Limb (tissue), 2 donors: ENCODE measurements around the gene ZFP36.

ENCODE experiments used
- DNase-seq, 2 donors: peaks; one replicate each; pipeline ENCODE4 v3.0.0-alpha.2; 2016; ENCODE audit errors: extremely low spot score in 2 of 2

Gene ZFP36

DNA sequence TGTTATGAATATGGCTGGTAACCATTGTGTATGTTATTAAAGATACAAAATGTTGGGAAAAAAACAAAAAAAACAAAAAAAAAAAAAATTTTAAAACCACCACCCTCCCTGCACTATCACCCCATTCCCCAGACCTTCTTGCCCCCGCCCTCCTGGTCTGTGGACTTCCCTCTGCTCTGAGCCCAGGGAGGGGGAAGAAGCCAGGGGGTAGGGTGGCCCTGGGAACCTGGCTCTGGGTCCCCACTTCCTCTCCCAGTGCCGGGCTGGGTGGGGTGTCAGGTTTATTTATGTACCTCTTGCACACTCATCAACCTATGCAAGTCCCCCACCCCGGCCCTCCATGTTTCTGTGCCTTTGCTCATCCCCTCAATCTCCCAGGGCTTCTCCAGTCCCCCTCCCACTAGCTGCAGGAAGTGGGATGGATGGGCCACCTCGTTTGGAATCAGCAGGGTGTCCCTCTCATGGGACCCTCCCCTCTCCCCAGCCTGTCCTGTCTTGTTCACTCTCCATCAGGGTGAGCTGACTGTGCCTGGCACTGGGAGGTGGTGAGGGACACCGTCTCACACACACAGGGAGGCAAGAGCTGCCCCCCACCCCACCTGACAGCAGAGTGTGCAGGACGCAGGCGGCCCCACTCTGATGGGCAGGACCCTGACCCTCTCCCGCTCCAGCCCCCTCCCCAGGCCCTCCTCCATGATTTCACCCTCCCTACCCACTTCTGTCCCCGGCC is 21.6 kb upstream of the ZFP36 start:
- no peak for DNase-seq

DNA sequence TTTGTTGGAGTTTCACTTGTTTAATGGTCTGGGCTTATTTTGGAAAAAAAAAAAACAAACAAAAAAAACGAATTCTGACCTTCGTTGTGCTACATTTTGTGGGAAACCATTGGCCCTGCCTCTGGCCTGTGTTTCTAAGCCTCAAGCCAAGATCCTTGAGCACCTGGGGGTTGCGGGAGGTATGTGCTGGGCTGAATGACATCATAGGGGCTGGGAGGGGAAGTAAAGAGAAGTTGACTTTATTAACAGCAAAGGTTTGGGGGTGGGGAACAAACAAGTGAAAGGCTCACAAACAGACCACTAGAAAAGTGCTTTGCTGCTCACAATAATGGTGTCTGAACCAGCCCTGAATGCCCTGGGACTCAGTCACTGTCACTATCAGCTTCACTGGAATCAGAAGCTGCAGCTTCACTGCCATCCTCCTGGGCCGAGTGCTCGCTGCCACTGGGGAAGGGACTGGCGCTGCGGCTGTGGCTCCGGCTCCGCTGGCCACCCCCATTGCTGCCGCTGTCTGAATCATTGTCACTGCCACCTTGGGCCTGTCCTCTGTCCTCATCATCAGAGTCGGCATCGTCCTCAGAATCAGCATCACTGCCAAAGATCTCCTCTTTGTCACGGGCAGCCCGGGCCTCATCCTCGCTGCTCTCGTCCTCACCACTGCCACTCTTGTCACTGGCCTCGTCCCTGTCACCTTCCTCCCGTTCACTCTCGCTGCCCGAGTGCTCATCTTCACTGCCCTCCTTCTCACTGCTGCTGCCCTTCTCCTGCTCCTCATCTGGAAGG is 20.8 kb upstream of the ZFP36 start:
- DNase-seq = no peak

DNA sequence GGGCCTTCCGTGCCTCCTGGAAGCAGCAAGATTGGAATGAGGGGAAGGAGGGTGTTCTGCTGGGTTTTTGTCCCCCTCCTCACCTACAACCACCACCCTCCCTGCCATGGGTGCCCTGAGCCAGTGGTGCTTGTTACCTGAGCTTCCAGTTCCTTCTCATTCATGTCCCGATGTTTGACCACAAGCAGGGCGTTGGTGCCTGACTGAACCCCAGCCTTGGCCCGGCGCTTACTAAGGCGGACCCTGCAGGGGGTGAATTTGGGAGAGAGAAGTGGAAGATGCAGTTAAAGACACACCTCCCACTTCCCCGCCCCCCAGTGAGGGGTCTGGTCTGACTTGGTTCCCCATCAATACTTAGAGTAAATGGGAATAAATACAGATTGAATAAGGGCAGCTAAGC is 20.1 kb upstream of the ZFP36 start:
- DNase-seq = no peak

DNA sequence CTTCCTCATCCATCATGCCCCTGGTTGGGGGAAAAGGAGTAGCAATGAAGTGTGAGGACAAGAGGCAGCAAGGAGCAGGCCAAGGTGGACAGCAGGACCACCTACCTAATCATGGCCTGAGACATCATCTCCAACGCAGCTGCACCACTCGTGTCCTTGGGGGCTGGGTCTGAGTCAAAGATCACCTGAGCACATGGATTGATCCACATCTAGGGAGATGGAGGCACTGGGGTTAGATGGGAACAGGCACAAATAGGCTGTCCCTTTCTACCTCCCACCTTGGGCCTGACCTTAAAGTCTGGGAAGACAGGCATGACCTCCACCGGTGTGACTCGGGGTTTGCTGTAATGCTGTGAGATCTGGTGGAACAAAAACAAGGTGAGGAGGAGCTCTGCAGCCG is 18.0 kb upstream of the ZFP36 start:
- no peak for DNase-seq

DNA sequence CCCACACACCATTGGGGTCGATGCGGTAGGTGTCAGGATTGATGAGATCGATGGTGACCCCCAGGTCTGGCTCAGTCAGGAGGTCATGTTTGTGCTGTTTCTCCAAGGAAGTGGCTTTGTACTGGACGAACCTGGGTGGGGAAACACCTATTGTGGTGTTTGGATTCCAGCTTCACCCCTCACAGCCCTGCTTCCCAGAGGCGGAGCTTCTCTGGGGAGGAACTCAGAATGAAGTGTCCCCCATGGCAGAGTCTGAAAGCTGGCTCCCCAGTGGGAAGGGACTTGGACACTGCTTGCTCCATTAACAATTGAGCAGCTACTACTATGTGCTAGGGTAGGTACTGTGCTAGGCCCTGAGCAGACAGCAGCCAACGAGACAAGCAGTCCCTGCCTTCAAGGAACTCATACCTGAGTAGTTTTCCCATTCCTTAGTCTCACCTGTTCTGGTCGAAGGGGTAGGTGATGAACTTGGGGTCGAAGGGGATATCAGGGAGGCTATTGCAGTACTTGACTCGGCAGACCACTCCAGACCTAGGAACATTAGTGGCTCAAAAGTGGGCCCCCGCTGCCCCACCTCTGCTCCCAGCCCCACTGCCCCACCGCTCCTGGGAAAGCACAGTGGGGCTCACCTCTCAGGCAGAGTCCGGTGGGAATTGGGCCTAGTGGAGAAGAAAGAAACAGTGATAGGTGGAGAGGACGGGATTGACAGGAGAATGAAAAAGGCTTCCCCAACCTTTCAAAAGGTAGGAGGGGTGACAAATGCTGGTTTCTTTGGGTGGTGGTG is 16.8 kb upstream of the ZFP36 start:
- DNase-seq = no peak

DNA sequence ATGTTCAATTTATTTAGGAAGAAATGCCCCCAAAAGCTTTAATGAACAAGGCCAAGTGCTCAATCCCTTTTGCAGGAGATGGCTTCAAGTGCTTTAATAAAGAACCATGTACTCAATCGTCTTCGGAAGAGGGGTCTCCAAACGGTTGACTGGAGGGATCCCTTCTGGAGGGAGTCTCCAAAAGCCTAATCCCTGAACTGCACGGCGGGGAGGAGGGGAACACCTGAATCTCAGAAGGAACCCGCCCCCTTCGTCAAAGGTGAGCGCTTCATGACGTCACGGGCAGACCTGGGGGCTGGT is 16.2 kb upstream of the ZFP36 start:
- DNase-seq = no peak

DNA sequence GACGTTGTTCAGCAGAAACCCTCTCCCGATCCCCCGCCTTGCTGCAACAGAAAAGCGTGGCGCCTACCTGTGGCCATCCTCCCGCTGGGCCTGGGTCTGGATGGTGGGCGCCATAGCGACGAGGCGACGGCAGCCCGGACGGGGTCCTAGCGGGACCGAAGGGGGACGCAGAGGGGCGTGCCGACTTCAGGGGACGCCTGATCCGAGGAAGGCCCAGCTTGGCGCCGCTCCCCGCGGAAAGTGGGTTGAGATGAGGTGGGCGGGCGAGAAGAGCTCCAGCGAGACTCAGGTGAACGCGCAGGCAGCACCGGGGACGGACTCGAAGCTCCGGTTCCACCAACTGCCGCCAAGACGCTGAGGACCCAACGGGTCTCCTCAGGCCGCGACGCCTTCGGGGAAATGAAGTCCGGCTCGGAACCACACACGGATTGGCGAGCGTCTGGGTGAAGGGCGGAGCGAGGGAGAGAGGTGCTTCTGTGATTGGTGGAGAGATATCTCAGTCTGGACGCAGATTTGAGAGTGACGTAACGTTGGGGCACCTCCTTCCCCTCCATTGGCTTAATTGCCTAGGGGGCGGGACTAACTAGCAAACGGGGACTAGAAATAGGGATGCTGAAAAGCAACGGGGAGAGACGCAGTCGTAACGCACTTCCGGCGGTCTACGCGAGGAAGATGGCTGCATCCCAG is 15.8 kb upstream of the ZFP36 start, which contains the start of the genes MED29 and PAF1:
TSS of gene MED29 (plus strand) at position 628 of the 687 bp plus-strand sequence. CDS start at position 673, 45 bp downstream.
TSS of gene PAF1 (minus strand) at position 356 of the 687 bp plus-strand sequence. CDS start at position 114, 242 bp downstream.
- peak; percentile 97 to 100 for DNase-seq

DNA sequence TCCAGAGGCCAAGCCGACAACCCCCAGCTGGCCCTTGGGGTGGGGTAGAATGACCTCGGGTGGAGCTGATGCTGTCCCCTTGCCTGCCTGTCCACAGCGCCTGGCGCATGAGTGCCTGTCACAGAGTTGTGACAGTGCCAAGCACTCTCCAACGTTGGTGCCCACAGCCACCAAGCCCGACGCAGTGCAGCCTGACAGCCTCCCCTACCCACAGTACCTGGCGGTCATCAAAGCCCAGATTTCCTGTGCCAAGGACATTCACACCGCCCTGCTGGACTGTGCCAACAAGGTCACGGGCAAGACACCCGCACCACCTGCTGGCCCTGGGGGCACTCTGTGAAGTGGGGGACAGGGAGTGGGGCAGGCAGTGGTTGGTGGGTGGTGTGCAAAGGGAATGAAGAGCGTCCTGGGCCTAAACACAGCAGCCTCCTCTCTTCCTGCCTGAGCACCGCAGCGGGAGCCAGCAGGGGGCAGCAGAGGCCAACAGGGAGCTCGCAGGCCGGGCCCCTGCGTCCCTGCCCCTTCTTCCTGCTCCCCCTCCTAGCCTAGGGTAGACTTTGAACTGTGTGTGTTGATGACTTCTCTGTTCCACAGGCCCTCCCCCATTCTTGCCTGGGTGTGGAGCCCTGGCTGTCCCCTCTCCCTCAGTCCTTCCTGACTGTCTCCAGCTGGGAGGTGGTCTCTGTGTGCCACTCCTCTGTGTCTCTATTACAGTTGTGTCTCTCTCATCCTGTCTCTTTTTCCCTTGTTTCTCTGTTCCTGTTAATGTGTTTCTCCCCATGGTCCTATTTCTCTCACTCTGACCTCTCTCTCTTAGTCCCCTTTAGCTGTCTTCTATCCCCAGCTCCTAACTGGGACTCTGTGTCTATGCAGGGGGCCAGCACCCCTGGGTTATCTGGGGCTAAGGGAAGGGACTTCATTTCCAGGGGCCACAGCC is 9.0 kb upstream of the ZFP36 start:
- peak; percentile 81 to 89 for DNase-seq

DNA sequence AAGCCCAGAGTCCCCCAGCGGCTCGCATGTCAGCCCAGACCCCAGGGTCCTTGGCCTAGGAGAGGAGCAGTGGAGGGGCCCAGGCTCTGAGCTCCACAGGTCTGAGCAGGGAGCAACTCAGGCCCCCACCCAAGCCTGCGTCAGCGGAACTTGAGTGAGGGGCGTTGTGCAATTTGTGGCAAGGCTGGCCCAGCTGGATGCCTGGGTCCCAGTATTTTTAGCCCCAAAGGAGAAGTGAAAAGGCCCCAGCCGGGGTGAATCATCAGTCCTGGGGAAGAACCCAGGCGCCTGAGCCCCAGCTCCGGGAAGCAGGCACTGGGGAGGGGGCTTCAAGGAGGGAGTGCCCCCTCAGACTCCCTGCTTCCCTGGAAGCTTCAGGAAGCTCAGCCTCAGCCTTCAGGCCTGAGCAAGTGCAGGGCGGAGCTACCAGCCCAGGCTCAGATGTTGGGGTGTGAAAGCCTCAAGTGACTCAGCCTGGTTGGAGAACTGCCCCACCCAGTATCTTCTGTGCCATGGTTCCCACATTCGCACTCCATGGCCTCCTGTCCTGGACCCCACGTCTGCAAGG is 8.3 kb upstream of the ZFP36 start:
- peak in 1 of 2 donors; percentile 31 for DNase-seq

DNA sequence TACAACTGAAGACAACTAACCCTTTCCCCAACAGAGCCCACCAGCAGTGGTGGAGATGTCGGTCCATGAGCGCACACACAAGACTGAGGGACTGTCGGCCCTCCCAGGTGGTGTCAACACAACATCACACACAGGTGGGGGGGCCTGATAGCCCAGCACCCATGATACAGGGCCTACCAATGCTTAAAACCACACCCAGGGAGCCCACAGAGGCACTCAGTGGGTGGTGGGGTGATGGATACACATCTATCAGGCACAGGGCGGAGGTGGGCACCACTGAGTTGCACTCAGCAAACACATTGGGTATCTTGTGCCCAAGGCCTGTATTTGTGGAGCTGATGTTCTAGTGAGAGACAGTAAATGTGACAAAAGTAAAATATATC is 7.0 kb upstream of the ZFP36 start:
- DNase-seq = no peak

DNA sequence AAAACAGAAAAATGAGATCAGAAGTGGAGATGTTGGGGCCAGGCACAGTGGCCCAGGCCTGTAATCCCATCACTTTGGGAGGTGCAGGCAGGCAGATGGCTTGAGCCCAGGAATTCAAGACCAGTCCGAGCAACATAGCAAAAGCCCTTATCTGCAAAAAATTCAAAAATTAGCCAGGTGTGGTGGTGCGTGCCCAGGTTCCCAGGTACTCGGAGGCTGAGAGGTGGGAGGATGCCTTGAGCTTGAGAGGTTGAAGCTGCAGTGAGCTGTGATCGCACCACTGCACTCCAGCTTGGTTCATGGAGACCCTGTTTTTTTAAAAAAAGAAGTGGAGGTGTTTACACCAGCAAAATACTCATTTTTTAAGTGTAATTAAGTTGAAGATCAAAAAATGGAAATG is 6.6 kb upstream of the ZFP36 start:
- no peak for DNase-seq

DNA sequence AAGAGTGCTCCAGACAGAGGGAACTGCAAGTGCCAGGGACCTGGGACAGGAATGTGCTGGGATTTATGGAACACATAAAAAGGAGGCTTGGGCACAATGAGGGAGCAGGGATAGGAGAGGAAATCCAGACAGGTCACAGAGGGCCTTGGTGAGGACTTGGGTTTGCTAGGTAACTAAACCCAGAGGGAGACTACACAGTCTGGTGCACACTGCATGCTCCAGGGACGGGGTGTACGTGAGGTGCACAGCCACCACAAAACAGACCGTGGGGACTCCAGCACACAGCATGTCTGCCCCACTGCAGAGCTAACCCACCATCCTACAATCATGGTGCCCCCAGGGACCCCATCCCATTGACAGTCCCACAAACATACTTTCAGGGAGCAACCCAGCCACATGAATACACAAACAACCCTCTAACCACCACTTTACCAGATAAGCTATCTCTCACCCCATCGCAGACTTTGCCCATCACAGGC is 5.5 kb upstream of the ZFP36 start:
- DNase-seq = no peak

DNA sequence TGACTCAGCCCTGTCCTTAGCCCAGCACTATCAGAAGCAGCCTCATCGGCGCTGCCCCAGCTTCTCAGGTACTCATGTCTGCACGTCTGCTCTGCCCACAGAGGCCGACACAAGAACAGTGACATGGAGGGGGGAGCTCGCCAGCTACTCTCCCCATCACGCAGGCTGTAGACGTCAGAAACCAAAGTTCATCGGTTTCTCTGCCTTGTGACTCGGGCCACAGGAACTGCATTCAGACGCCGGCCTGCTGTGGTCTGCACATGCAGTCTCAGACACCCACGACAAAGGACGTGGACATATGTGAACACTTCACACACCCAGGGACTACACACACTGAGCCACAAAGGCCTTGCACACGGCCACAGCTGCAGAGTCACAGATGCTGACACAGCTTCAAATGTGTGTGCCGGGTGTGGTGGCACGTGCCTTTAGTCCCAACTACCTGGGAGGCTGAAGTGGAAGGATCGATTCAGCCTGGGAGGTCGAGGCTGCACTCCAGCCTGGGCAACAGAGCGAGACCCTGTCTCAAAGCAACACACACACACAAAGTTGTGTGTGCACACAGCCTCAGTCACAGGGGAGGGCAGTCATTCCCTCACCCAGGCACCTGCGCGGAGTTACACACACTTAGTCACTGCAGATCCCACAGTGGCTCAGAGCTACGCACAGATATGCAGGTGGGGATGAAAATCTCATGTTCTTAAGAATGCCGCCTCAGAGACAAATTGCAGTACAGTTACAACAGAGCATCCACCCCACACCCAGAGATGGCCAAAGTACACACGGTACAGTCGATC is 4.9 kb upstream of the ZFP36 start:
- peak in 1 of 2 donors; percentile 30 for DNase-seq

DNA sequence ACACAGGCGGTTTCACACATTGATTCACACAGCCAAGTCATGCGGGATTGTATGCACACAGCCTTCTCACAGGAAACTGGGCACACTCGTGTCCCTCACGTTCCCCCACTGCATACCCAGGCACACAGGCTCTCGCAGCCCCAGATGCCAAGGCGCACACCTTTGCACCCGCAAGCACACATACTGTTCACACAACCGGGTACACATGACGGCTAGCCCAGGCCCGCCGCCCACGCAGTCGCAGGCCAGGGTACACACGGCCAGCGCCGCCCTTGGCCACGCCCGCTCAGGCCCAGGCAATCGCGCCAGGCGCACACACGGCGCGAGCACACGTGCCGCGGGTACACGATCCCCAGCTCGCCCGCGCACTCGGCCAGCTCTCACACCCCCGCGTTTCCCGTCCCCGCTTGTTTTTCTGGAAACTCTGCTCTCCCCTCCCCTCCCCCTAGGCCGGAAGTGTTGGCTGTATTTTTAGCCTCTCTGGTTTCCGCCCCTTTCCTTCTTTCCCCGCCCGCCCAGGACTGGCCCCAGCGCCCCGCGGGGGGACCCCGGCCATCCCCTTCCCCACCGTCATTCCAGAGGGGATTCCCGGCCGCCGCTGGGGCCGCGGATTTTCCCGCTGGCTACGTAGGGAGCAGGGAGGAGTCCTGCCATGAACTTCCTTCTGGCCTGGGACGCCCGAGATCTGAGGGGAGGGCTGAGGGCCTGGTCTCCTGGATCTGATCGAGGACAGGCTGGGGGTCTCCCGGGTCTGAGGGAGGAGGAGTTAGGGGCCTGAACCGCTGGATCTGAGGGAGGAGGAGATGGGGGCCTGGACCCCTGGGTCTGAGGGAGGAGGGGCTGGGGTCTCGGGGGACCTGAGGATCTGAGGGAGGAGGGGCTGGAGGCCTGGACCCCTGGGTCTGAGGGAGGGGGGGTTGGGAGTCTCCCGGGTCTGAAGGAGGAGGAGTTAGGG is 4.0 kb upstream of the ZFP36 start:
- peak; percentile 92 to 93 for DNase-seq

DNA sequence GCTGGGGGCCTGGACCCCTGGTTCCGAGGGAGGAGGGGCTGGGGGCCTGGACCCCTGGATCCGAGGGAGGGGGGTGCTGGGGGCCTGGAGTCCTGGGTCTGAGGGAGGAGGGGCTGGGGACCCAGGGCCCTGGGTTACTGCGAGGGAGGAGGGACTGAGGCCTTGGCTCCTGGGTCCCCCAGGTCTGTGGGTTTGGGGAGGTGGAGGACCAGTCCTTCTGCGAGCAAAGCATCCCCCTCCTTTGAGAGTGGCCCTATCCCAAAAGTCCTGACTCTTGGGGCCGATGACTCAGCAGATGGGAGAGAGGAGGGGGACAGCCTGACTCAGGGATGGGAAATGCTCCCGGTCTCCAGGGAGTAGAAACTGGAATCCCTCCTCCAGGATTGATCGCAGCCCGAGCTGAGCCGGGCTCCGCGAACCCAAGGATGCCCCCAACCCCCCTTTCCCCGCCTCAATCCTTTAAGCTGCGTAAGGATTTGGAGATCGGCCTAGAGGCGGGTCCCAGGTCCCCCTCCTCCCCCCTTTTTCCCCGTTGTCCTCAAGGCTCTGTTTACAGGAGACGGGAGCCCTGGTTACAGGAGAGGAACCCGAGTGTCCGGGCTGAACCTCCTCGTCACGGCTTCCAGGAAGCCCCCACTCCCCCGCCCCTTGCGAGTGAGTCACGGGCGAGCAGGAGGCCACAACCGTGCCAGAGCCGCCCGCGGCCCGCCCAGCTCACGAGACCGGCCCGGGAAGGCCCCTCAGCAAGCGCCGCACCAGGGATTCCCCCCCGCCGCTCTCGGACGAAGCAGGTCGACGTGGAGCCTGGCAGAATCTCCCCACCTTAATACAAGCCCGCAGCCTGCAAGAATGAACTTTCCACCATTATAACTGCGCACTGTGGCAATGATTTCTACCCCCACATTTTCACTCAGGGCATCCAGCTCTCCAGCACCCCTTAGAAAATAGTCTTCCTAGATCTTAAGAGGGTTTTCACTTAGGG is 3.0 kb upstream of the ZFP36 start:
- DNase-seq = peak; percentile 91 to 93

DNA sequence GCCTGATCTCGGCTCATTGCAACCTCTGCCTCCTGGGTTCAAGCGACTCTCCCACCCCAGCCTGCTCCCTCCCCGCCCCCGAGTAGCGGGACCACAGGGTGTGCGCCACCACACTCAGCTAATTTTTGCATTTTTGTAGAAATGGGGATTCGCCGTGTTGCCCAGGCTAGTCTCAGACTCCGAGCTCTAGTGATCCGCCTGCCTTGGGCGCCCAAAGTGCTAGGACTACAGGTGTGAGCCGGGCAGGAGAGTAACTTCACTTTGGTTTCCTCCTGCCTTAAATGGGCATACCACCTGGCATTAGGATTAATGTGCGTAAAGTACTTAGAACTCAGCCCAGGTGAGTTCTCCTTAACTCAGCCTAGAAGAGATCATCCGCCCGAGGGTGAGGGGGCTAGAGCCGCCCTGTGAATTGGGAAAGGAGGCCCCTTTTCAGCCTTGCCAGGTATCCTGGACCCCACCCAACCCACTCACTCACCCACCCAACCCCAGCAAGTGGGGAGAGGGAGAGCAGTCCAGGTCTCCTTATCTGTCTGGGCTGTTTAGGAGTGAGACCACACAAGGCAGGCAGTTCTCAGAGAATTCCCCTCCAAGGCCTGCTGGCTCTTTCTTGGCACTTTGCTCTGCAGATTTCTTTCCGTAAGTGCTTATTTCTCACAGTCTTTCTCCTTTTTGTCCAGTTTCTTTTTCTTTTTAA is 1.2 kb upstream of the ZFP36 start:
- peak in 1 of 2 donors; percentile 27 for DNase-seq
